Fibroblast of gingiva (primary cell): ENCODE measurements around the gene SPG11.
A peak's percentile ranks its signal among the peaks of the same experiment; 100 is the strongest.

ENCODE experiments used
- DNase-seq: peaks from one replicate; pipeline ENCODE4 v3.0.0-alpha.2; 2011; ENCODE audit warnings: low read depth

The SPG11 gene

GRCh38 chr15:44620081-44620480 lies 43.4 kb downstream of the SPG11 start:
- DNase-seq, result no peak

GRCh38 chr15:44616974-44617373 lies 46.5 kb downstream of the SPG11 start:
- no peak for DNase-seq

- no peak for DNase-seq
Measured at GRCh38 chr15:44606740-44607139, 56.7 kb downstream of the SPG11 start.

GRCh38 chr15:44603126-44603525 lies 60.3 kb downstream of the SPG11 start:
- no peak for DNase-seq

- no peak for DNase-seq
Measured at GRCh38 chr15:44598892-44599291, 64.6 kb downstream of the SPG11 start.

- no peak for DNase-seq
Measured at GRCh38 chr15:44598066-44598465, 65.4 kb downstream of the SPG11 start.

- DNase-seq, result no peak
Measured at GRCh38 chr15:44596511-44597010, 66.9 kb downstream of the SPG11 start.

- no peak for DNase-seq
Measured at GRCh38 chr15:44595656-44596510, 67.6 kb downstream of the SPG11 start.

GRCh38 chr15:44595246-44595645 lies 68.2 kb downstream of the SPG11 start:
- DNase-seq, result peak; percentile 27

GRCh38 chr15:44593042-44593736 lies 70.3 kb downstream of the SPG11 start:
- DNase-seq, result no peak

- no peak for DNase-seq
Measured at GRCh38 chr15:44591326-44591725, 72.1 kb downstream of the SPG11 start.

GRCh38 chr15:44588541-44588940 lies 74.9 kb downstream of the SPG11 start:
- DNase-seq, result no peak

GRCh38 chr15:44585633-44586032 lies 77.8 kb downstream of the SPG11 start:
- no peak for DNase-seq

- DNase-seq, result no peak
Measured at GRCh38 chr15:44584162-44584749, 79.2 kb downstream of the SPG11 start.

GRCh38 chr15:44580105-44580504 lies 83.4 kb downstream of the SPG11 start:
- DNase-seq, result no peak

GRCh38 chr15:44574734-44575133 lies 88.7 kb downstream of the SPG11 start:
- DNase-seq, result no peak

GRCh38 chr15:44573386-44573785 lies 90.1 kb downstream of the SPG11 start:
- DNase-seq, result no peak

GRCh38 chr15:44570361-44570760 lies 93.1 kb downstream of the SPG11 start:
- no peak for DNase-seq

- no peak for DNase-seq
Measured at GRCh38 chr15:44569316-44569715, 94.1 kb downstream of the SPG11 start.

GRCh38 chr15:44568338-44568737 lies 95.1 kb downstream of the SPG11 start:
- DNase-seq, result no peak

- no peak for DNase-seq
Measured at GRCh38 chr15:44566155-44566540, 97.3 kb downstream of the SPG11 start.

- no peak for DNase-seq
Measured at GRCh38 chr15:44565387-44566154, 97.9 kb downstream of the SPG11 start.
